ENCODE data around the gene ZFAND3.

The ZFAND3 gene

GRCh38 chr6:37882724-37883413 lies 63.3 kb downstream of the ZFAND3 start:
- no peak for TF ChIP-seq CTCF (IDR thresholded peaks at IDR 0.05)

- no peak for TF ChIP-seq CTCF (IDR thresholded peaks at IDR 0.05)
Measured at GRCh38 chr6:37884548-37884947, 65.0 kb downstream of the ZFAND3 start.

- no peak for TF ChIP-seq CTCF (IDR thresholded peaks at IDR 0.05)
Measured at GRCh38 chr6:37889051-37889450, 69.5 kb downstream of the ZFAND3 start.

- TF ChIP-seq CTCF (IDR thresholded peaks at IDR 0.05), result no peak
Measured at GRCh38 chr6:37889486-37889885, 70.0 kb downstream of the ZFAND3 start.

- TF ChIP-seq CTCF (IDR thresholded peaks at IDR 0.05), result no peak
Measured at GRCh38 chr6:37891072-37891471, 71.5 kb downstream of the ZFAND3 start.

- TF ChIP-seq CTCF (IDR thresholded peaks at IDR 0.05), result no peak
Measured at GRCh38 chr6:37893257-37893656, 73.7 kb downstream of the ZFAND3 start.

- TF ChIP-seq CTCF (IDR thresholded peaks at IDR 0.05), result no peak
Measured at GRCh38 chr6:37894585-37894984, 75.1 kb downstream of the ZFAND3 start.

- TF ChIP-seq CTCF (IDR thresholded peaks at IDR 0.05), result no peak
Measured at GRCh38 chr6:37897321-37897720, 77.8 kb downstream of the ZFAND3 start.

Data from LNCAP (cell line).